Hepatocyte (in vitro differentiated cells): ENCODE measurements around the gene LEF1.

ENCODE experiments used
- CTCF ChIP-seq: fragments of 200-600 bp; sonication (generic); IDR thresholded peaks from 2 replicates; pipeline ENCODE4 v1.5.1; 2016; ENCODE audit warnings: antibody characterized with exemption, mild to moderate bottlenecking; ENCODE audit not compliant: poor library complexity
- EZH2phosphoT487 ChIP-seq: fragments of 200-600 bp; sonication (generic); IDR thresholded peaks from one replicate; pipeline ENCODE4 v1.6.1; 2018; ENCODE audit warnings: antibody characterized with exemption, mild to moderate bottlenecking, low read depth, moderate library complexity; ENCODE audit not compliant: unreplicated experiment, severe bottlenecking

- TF ChIP-seq EZH2phosphoT487, result no peak
- no peak for TF ChIP-seq CTCF
Observed at GRCh38 chr4:108204518-108204917, 35.8 kb upstream of the LEF1 start.
